ENCODE measurements around the gene FOXJ2. TPM values are rescaled to one million over a fixed set of nuclear protein-coding genes. Genes with fewer than 3 reads are reported as not detected.
"Not testable (repeated sequence)": the region's sequence is repeated elsewhere in the genome, so short reads cannot be mapped to it uniquely, and the experiment has no call there.

FOXJ2 gene
- total and polyA plus RNA-seq, 2 donors (not counting 1 experiment from before 2014, with no cell fraction given), result 9.5 to 19.4 TPM

- H3K4me1 ChIP-seq (ENCODE audit: control insufficient read depth in 2 of 2, insufficient read depth in 2 of 2, low read length in 2 of 2), result peaks cover 9 to 18% of the 10 kb centered on the region in 2 donors
- H3K4me1 Mint-ChIP-seq, result peaks cover 19% of the 10 kb centered on the region
- peaks cover 14% of the 10 kb centered on the region for H3K79me2 ChIP-seq (ENCODE audit: control insufficient read depth, insufficient read depth, low read length)
- WGBS (ENCODE audit: insufficient coverage), result 96% methylated on average over 9 of the region's 15 CpGs
- no peak overlapping the region for H3K9ac ChIP-seq (ENCODE audit: low read length)
- DNase-seq (no peak), ATAC-seq (ENCODE audit: low read depth) (no peak)
- H3K4me3 ChIP-seq (ENCODE audit: control extremely low read depth in 1 of 5, extremely low read depth in 1 of 5, insufficient read depth in 1 of 5, low read depth in 2 of 5, low read length in 4 of 5), result no peak overlapping the region
- H2AFZ ChIP-seq (ENCODE audit: insufficient read depth, low read depth, low read length, poor library complexity, severe bottlenecking), result no peak overlapping the region
- H3K9me3 Mint-ChIP-seq (ENCODE audit: insufficient read depth), result no peaks in the 10 kb centered on the region
- no peaks in the 10 kb centered on the region for H3K27me3 Mint-ChIP-seq
- no peak overlapping the region for H3K4me2 ChIP-seq (replicated peaks; ENCODE audit: low read depth, low read length, poor library complexity, severe bottlenecking)
- no peaks in the 10 kb centered on the region for H3K9me3 ChIP-seq (ENCODE audit: control extremely low read depth in 1 of 3, control insufficient read depth in 2 of 3, insufficient read depth in 1 of 3, low read length in 2 of 3)
- TF ChIP-seq EZH2 (IDR thresholded peaks at IDR 0.05; ENCODE audit: borderline replicate concordance, insufficient read depth, low read depth, low read length, poor library complexity, severe bottlenecking), result no peak
- no peak for TF ChIP-seq CTCF (IDR thresholded peaks at IDR 0.05)
- no peak overlapping the region for H3K27ac Mint-ChIP-seq
- peak overlapping the region; percentile 63 for H3K4me3 Mint-ChIP-seq
- CTCF ChIA-PET, result interaction anchor here (1.4 to 2.4 kb wide), 3 partner anchors 17 to 95 kb away, joined by 9 to 14 read pairs (median 12); no protein-coding TSS in a partner anchor
- no peaks in the 10 kb centered on the region for H3K27me3 ChIP-seq (replicated peaks in 1 of 4; ENCODE audit: control extremely low read depth in 1 of 4, control insufficient read depth in 3 of 4, insufficient read depth in 4 of 4, low read length in 3 of 4)
- H3K36me3 ChIP-seq (replicated peaks in 1 of 2; ENCODE audit: control extremely low read depth in 1 of 2, control insufficient read depth in 1 of 2, extremely low read depth in 1 of 2, insufficient read depth in 2 of 2, low read length in 1 of 2), result no peaks in the 10 kb centered on the region
- no peaks in the 10 kb centered on the region for H4K20me1 ChIP-seq (ENCODE audit: control insufficient read depth, insufficient read depth, low read length, poor library complexity, severe bottlenecking)
- intact Hi-C loops (cut with micrococcal nuclease), result no loop called here
- POLR2A ChIA-PET, result interaction anchor here (0.6 to 1.2 kb wide), 2 partner anchors 53 to 683 kb away, joined by 3 to 4 read pairs; no protein-coding TSS in a partner anchor
- H3K27ac ChIP-seq (ENCODE audit: low read length in 2 of 2), result no peak overlapping the region
These were observed 4.2 kb upstream of the FOXJ2 start for GRCh38 chr12:8028267-8028666.

GRCh38 chr12:8030189-8030588 is 2.3 kb upstream of the FOXJ2 start:
- intact Hi-C loops (cut with micrococcal nuclease), result no loop called here
- DNase-seq, result no peak
- H3K4me3 ChIP-seq (ENCODE audit: control extremely low read depth in 1 of 5, extremely low read depth in 1 of 5, insufficient read depth in 1 of 5, low read depth in 2 of 5, low read length in 4 of 5), result no peak overlapping the region
- Mint-ChIP-seq H3K9me3 (ENCODE audit: insufficient read depth) (no peaks in the 10 kb centered on the region), H3K27ac (no peak overlapping the region), H3K4me1 (peaks cover 37% of the 10 kb centered on the region), H3K4me3 (no peak overlapping the region), H3K27me3 (no peaks in the 10 kb centered on the region)
- no peak overlapping the region for H2AFZ ChIP-seq (ENCODE audit: insufficient read depth, low read depth, low read length, poor library complexity, severe bottlenecking)
- no peaks in the 10 kb centered on the region for H3K27me3 ChIP-seq (replicated peaks in 1 of 4; ENCODE audit: control extremely low read depth in 1 of 4, control insufficient read depth in 3 of 4, insufficient read depth in 4 of 4, low read length in 3 of 4)
- peaks cover 24% of the 10 kb centered on the region for H3K79me2 ChIP-seq (ENCODE audit: control insufficient read depth, insufficient read depth, low read length)
- no peak overlapping the region for H3K9ac ChIP-seq (ENCODE audit: low read length)
- CTCF ChIA-PET, result no interaction called here
- no peaks in the 10 kb centered on the region for H3K9me3 ChIP-seq (ENCODE audit: control extremely low read depth in 1 of 3, control insufficient read depth in 2 of 3, insufficient read depth in 1 of 3, low read length in 2 of 3)
- no peak overlapping the region for H3K4me2 ChIP-seq (replicated peaks; ENCODE audit: low read depth, low read length, poor library complexity, severe bottlenecking)
- no CpG with 5 or more reads among the region's 3 CpGs for WGBS (ENCODE audit: insufficient coverage)
- H3K27ac ChIP-seq (ENCODE audit: low read length in 2 of 2), result no peak overlapping the region
- no peaks in the 10 kb centered on the region for H3K36me3 ChIP-seq (replicated peaks in 1 of 2; ENCODE audit: control extremely low read depth in 1 of 2, control insufficient read depth in 1 of 2, extremely low read depth in 1 of 2, insufficient read depth in 2 of 2, low read length in 1 of 2)
- ATAC-seq (ENCODE audit: low read depth), result no peak
- H3K4me1 ChIP-seq (ENCODE audit: control insufficient read depth in 2 of 2, insufficient read depth in 2 of 2, low read length in 2 of 2), result peaks cover 28 to 37% of the 10 kb centered on the region in 2 donors
- no peaks in the 10 kb centered on the region for H4K20me1 ChIP-seq (ENCODE audit: control insufficient read depth, insufficient read depth, low read length, poor library complexity, severe bottlenecking)
- POLR2A ChIA-PET, result interaction anchor here (0.6 kb wide), 1 partner anchor 1163 kb away, joined by 3 read pairs; no protein-coding TSS in a partner anchor
- TF ChIP-seq EZH2 (IDR thresholded peaks at IDR 0.05; ENCODE audit: borderline replicate concordance, insufficient read depth, low read depth, low read length, poor library complexity, severe bottlenecking), result no peak
- no peak for TF ChIP-seq CTCF (IDR thresholded peaks at IDR 0.05)

GRCh38 chr12:8031017-8031416 is 1.5 kb upstream of the FOXJ2 start:
- DNase-seq; H3K27me3 ChIP-seq (replicated peaks in 1 of 4; ENCODE audit: control extremely low read depth in 1 of 4, control insufficient read depth in 3 of 4, insufficient read depth in 4 of 4, low read length in 3 of 4); intact Hi-C loops (cut with micrococcal nuclease); H3K9me3 ChIP-seq (ENCODE audit: control extremely low read depth in 1 of 3, control insufficient read depth in 2 of 3, insufficient read depth in 1 of 3, low read length in 2 of 3); H3K4me3 Mint-ChIP-seq; H3K36me3 ChIP-seq (replicated peaks in 1 of 2; ENCODE audit: control extremely low read depth in 1 of 2, control insufficient read depth in 1 of 2, extremely low read depth in 1 of 2, insufficient read depth in 2 of 2, low read length in 1 of 2); H3K4me3 ChIP-seq (ENCODE audit: control extremely low read depth in 1 of 5, extremely low read depth in 1 of 5, insufficient read depth in 1 of 5, low read depth in 2 of 5, low read length in 4 of 5); H3K4me2 ChIP-seq (replicated peaks; ENCODE audit: low read depth, low read length, poor library complexity, severe bottlenecking); H3K9me3 Mint-ChIP-seq (ENCODE audit: insufficient read depth); ATAC-seq (ENCODE audit: low read depth); CTCF ChIA-PET; H4K20me1 ChIP-seq (ENCODE audit: control insufficient read depth, insufficient read depth, low read length, poor library complexity, severe bottlenecking); H3K27ac Mint-ChIP-seq; H3K9ac ChIP-seq (ENCODE audit: low read length); H3K27ac ChIP-seq (ENCODE audit: low read length in 2 of 2); H3K27me3 Mint-ChIP-seq; H2AFZ ChIP-seq (ENCODE audit: insufficient read depth, low read depth, low read length, poor library complexity, severe bottlenecking): not testable (repeated sequence)
- Histone ChIP-seq H3K79me2 (ENCODE audit: control insufficient read depth, insufficient read depth, low read length) (peaks cover 24% of the 10 kb centered on the region), H3K4me1 (ENCODE audit: control insufficient read depth in 2 of 2, insufficient read depth in 2 of 2, low read length in 2 of 2) (peaks cover 29 to 41% of the 10 kb centered on the region in 2 donors)
- POLR2A ChIA-PET, result interaction anchor here (0.6 kb wide), 1 partner anchor 1163 kb away, joined by 3 read pairs; no protein-coding TSS in a partner anchor
- H3K4me1 Mint-ChIP-seq, result peaks cover 44% of the 10 kb centered on the region
- WGBS (ENCODE audit: insufficient coverage), result 100% methylated on average over 8 of the region's 23 CpGs

Measured in B cell (primary cell).